ENCODE results near the gene HPS1.
A peak's percentile ranks its signal among the peaks of the same experiment; 100 is the strongest.

Gene HPS1

DNA sequence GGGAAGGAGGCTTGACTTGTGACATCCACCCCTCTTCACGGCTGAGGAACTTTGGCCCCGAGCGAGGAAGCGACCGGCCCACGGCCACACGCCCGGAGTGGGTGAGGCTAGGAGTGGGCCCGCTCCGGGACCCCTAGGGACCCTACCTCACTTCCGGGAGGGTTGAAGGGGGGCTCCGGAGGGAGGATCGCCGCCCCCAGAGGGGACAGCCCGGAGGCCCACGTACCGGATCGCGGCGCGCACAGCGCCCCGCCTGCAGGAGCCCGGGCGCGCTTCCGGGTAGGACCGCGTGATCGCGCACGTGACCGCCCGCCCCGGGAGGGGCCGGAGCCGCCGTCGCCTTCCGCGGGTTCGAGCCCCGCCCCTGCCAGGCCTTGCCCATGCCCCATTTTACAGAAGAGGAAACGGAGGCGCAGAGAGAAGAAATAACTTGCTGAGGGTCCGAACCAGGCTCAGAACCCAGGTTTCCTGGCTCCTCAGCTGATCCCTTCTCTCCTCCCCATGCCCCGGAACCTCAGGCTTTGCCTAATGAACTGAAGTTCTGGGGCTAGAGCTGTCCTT lies at the start of gene HPS1:
Gene HPS1, minus strand, starts transcription at position 275 of the 561 bp plus-strand sequence. CDS start 3,695 bp downstream, outside the sequence.
- Mint-ChIP-seq H3K27ac (peak within 1 kb of the TSS; percentile 89), H3K4me3 (peak within 1 kb of the TSS; percentile 93), H3K27me3 (peaks cover 19% of the 10 kb centered on the region), H3K9me3 (no peaks in the 10 kb centered on the region), H3K4me1 (peaks cover 39% of the 10 kb centered on the region), H3K36me3 (peaks cover 24% of the 10 kb centered on the region)
- peak; percentile 86 for DNase-seq
- CTCF ChIA-PET: interaction anchor here (1.8 kb wide), 1 partner anchor 21 kb away, joined by 4 read pairs; no protein-coding TSS in a partner anchor

DNA sequence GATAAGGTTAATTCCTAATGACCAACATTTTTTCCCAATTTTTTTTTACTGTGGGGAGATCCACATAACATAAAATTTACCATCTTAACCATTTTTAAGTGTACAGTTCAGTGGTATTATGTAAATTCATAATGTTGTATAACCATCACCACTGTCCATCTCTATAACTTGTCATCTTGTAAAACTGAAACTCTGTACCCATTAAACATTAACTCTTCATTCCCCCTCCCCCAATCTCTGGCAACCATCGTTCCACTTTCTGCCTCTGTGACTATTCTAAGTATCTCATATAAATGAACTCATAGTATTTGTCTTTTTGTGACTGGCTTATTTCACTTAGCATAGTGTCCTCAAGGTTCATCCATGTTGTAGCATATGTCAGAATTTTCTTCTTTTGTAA lies 46.0 kb upstream of the HPS1 start:
- H3K36me3 Mint-ChIP-seq: no peaks in the 10 kb centered on the region
- H3K27ac Mint-ChIP-seq: no peak overlapping the region
- DNase-seq: no peak
- H3K4me1 Mint-ChIP-seq: no peaks in the 10 kb centered on the region
- H3K27me3 Mint-ChIP-seq: peaks cover 8% of the 10 kb centered on the region
- CTCF ChIA-PET: no interaction called here
- H3K9me3 Mint-ChIP-seq: peaks cover 5% of the 10 kb centered on the region
- no peak overlapping the region for H3K4me3 Mint-ChIP-seq

DNA sequence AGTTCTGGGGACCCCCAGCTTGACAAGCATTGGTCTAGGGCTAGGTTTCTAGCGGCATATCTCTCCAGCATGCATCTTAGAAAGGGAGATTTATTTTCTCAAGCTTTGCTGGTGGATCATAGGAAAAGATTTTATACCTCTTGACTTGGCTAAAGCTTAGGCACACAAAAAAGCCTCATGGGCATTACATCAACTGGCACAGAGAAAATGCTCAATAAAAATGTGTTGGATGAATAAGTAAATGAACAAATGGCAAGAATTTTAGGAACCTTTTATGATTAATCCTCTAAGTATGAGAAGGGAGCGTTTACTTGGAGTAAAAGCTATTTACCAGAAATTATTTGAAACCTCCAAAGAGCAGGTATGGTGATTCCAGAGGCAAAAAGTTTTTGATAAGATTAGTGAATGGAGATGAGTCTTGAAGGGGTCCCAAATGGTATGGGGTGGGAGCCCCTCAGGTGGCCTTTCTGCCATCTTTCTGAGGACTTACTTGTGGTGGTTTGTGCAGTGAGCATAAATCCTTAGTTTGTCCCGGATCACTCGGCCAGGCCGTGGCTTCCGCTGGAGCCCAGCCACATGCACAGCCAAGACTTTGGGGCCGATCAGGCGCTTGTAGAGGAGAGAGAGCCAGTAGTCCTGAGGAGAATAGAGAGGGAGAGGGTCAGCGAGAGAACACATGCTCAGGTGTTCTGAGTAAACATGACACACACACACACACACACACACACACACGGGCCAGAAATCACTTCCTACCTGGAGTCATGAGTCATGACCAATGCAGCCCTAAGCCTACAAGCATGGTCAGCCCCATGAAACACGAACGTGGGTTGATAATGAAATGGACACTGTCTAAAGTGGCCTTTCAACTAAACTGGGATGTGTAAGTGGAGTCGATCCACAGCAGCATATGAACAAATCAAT lies 43.1 kb upstream of the HPS1 start:
- H3K27ac Mint-ChIP-seq: no peak overlapping the region
- peaks cover 4% of the 10 kb centered on the region for H3K27me3 Mint-ChIP-seq
- no peak for DNase-seq
- no peaks in the 10 kb centered on the region for H3K9me3 Mint-ChIP-seq
- no peaks in the 10 kb centered on the region for H3K4me1 Mint-ChIP-seq
- H3K36me3 Mint-ChIP-seq: no peaks in the 10 kb centered on the region
- H3K4me3 Mint-ChIP-seq: no peak overlapping the region
- CTCF ChIA-PET: no interaction called here

DNA sequence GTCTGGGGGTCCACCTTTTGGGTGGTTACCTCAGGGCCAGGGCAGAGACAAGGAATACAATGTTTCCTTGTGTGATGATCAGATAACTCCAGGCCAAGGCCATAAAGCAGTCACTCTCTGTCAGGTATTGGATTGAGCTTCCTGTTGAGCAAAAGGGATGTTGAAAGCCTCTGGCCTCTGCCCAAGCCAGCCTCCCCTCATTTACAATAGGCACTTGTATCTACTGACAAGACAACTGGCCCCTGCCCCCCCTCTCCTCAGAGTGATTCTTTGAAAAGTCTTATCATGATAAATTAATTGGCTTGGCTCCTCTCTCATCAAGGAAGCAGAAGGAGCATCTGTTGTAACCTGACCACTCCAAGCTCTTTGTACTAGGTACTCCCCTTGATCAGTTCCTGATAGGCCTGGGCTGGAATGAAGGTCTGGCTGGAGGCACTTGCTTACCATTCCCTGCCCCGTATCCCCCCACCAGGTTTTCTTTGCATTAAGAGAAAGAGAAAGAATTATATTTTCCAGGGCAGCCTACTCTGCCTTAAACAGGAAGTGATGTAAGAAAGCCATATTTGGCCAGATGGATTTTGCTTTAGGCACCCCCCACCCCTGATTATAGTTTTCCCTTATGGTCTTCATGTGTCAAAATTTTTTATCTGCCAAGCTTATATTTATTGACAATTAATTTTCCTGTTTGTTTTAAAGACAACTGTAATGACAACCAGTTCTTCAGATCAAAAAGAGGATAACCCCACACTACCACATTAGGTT lies 42.1 kb upstream of the HPS1 start:
- peaks cover 8% of the 10 kb centered on the region for H3K27me3 Mint-ChIP-seq
- no peaks in the 10 kb centered on the region for H3K4me1 Mint-ChIP-seq
- H3K9me3 Mint-ChIP-seq: no peaks in the 10 kb centered on the region
- H3K4me3 Mint-ChIP-seq: no peak overlapping the region
- H3K36me3 Mint-ChIP-seq: no peaks in the 10 kb centered on the region
- no peak overlapping the region for H3K27ac Mint-ChIP-seq
- no peak for DNase-seq
- CTCF ChIA-PET: no interaction called here

DNA sequence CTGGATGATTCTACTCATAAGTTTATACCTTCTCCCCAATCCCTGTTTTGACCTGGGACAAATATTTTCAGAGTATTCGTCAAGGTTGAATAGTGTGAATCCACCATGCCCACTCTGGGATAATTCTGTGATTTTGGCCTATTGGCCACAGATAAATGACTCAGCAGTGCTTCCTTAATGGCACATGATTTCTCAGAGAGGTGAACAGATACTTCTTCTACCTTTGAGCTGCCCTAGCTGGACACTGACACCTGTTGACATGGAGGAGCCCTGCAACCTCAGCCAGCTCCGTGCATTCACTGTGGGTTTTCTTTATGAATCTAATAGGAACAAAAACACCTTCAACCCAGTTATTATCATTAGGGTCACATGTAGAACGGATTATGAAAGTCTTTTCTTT lies 40.9 kb upstream of the HPS1 start:
- DNase-seq: no peak
- Mint-ChIP-seq H3K27me3 (peaks cover 8% of the 10 kb centered on the region), H3K27ac (no peak overlapping the region), H3K4me1 (peaks cover under 1% of the 10 kb centered on the region), H3K36me3 (no peaks in the 10 kb centered on the region), H3K4me3 (no peak overlapping the region), H3K9me3 (no peaks in the 10 kb centered on the region)
- CTCF ChIA-PET: interaction anchor here (1.1 kb wide), 1 partner anchor 21 kb away, joined by 3 read pairs; no protein-coding TSS in a partner anchor

DNA sequence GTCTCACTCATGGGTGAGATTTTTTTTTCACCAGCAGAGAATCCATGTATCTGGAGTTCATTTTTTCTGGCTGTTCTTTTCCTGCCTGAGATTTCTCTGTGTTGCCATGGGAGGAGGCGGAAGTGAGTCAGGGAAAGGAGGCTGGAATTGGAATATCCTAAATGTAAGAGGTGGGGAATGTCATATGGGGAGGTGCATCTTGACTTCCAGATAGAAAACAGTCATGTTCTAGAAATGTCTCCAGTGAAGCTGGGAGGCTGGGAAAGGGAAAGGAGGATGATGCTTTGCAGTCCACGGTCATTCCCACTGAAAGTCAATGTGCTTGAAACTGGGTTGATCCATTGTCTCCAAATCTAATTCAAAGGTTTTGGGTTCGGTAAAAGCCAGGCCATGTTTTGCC lies 39.7 kb upstream of the HPS1 start:
- H3K9me3 Mint-ChIP-seq: no peaks in the 10 kb centered on the region
- no peaks in the 10 kb centered on the region for H3K36me3 Mint-ChIP-seq
- no peak overlapping the region for H3K4me3 Mint-ChIP-seq
- H3K27me3 Mint-ChIP-seq: peaks cover 8% of the 10 kb centered on the region
- peaks cover 4% of the 10 kb centered on the region for H3K4me1 Mint-ChIP-seq
- DNase-seq: no peak
- no peak overlapping the region for H3K27ac Mint-ChIP-seq
- CTCF ChIA-PET: no interaction called here

DNA sequence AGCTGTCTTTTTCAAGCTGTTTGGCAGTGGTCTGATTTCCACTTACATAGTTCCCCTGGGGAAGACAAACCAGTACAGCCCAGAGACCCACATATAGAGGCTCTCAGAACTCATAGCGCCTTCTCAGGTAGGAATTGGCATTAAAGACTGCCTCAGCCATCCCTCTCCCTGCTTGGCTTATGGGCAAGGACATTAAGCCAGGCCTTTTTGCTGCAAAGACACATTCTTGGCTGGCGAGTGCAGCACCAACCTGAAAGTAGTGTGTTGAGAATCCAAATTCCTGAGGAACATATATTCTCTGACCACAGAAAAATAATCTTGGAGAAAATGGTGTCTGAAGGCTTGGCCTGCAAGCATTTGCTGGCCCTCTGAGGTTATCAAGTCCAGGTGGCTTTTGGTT lies 39.2 kb upstream of the HPS1 start:
- CTCF ChIA-PET: no interaction called here

DNA sequence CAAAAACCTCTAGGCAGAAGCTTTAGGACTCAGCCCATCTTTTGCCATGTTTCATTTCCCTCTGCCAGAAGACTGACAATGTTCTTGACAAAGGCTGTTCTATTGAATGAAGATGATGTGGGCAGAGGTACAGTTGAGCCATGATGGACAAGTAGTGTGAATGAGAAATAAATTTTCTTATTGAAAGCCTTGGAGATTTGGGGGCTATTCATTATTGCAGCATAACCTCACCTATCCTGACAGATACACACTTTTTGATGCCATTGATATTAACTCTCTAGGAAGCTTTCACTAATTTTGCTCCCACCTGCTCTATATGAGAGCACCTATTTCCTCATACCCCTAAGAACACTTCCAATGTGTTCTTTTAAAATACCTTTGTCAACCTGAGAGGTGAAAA lies 36.9 kb upstream of the HPS1 start:
- DNase-seq: no peak
- peaks cover 8% of the 10 kb centered on the region for H3K27me3 Mint-ChIP-seq
- H3K36me3 Mint-ChIP-seq: no peaks in the 10 kb centered on the region
- no peak overlapping the region for H3K4me3 Mint-ChIP-seq
- no peaks in the 10 kb centered on the region for H3K9me3 Mint-ChIP-seq
- CTCF ChIA-PET: no interaction called here
- H3K27ac Mint-ChIP-seq: no peak overlapping the region
- peaks cover 4% of the 10 kb centered on the region for H3K4me1 Mint-ChIP-seq

More for the DNA sequence above, 39.2 kb upstream of the HPS1 start:
- Mint-ChIP-seq H3K27ac (no peak overlapping the region), H3K9me3 (no peaks in the 10 kb centered on the region), H3K4me1 (peaks cover 4% of the 10 kb centered on the region), H3K36me3 (no peaks in the 10 kb centered on the region), H3K27me3 (peaks cover 8% of the 10 kb centered on the region), H3K4me3 (no peak overlapping the region)
- no peak for DNase-seq

DNA sequence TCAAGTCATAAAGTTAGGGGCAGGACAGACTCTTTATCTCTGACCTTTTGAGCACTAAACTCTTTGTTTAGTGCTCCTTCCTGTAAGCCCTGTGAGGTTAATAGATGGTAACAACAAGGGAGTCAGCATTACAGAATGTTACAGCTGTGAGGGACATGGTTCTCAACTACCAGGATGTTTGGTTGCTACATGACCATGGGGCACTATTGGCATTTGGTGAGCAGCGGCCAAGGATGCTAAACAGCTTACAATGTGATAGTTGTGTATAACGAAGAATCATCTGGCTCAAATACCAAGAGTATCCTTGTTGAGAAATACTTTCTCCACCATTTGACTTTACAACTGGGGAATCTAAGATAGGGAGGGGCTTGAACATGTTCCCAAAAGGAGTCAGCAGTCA lies 35.4 kb upstream of the HPS1 start:
- Mint-ChIP-seq H3K27me3 (peaks cover 17% of the 10 kb centered on the region), H3K4me3 (no peak overlapping the region), H3K36me3 (no peaks in the 10 kb centered on the region), H3K27ac (no peak overlapping the region), H3K4me1 (peaks cover 4% of the 10 kb centered on the region), H3K9me3 (no peaks in the 10 kb centered on the region)
- CTCF ChIA-PET: interaction anchor here (1.1 kb wide), 1 partner anchor 13 kb away, joined by 3 read pairs; no protein-coding TSS in a partner anchor
- DNase-seq: no peak

DNA sequence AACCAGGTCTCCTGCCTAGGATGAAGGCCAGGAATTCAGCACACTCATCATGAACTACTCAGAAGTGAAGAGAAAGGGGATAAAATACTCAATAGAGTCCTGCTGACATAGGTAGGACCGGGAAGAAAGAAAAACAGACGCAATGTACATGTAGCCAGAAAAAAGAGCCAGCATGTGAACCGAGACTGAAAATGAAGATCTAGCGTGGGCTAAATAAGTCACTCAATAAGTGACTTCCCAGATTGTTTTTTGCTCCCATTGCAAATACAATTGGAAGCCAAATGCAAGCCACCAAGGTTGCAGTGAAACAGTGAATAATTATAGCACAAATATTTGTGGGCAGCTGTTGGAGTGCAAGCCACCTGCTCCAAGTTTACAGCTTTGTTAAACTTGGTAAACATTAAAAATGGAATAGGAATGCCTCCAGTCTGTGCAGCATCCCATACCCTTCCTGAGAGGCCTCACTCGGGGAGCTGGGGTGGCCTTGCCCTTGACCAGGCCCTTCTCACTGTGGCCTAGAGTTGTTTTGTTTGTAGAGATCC lies 34.7 kb upstream of the HPS1 start:
- CTCF ChIA-PET: interaction anchor here (1.1 kb wide), 1 partner anchor 12 kb away, joined by 3 read pairs; no protein-coding TSS in a partner anchor
- H3K27ac Mint-ChIP-seq: no peak overlapping the region

DNA sequence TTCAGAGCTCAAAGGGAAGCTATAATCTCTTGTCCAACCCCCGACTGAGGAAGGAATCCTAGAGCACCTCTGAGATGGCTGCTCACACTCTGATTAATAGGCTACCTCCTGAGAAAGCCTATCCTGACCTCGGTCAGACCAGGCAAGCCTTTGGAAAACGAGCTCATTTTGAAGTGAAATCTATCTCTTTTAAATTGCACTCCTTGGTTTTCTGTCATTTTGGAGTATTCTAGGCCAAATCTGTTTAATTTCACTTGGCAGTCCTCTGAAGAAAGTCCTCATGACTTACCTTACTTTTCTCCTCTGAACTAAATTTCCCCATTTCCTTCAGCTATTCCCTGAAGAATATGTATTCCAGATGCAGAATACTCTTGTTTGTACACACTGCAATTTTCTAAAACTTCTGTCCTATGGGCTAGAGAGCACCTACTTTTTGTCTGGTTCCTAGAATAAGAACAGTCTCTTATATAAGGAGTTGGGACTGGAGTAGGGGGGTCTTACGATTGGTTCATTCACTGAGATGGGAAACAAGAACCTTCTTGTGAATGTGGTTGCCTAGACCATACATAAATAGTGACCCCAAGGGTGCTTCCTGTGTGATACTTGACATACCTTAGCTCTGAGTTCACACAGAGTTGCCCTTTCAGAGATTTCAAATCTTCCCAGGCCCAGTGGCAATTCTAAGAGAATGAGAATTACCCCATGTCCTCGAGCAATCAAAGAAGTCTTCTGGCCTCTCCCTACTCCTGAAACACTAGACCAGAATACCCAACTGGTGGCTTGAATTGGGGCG lies 31.9 kb upstream of the HPS1 start:
- no peaks in the 10 kb centered on the region for H3K36me3 Mint-ChIP-seq
- no peak overlapping the region for H3K4me3 Mint-ChIP-seq
- no peak for DNase-seq
- H3K4me1 Mint-ChIP-seq: peaks cover 4% of the 10 kb centered on the region
- CTCF ChIA-PET: interaction anchor here (2.4 kb wide), 1 partner anchor 11 kb away, joined by 6 read pairs; no protein-coding TSS in a partner anchor
- peaks cover 9% of the 10 kb centered on the region for H3K27me3 Mint-ChIP-seq
- H3K9me3 Mint-ChIP-seq: no peaks in the 10 kb centered on the region
- H3K27ac Mint-ChIP-seq: no peak overlapping the region

More for the DNA sequence above, 34.7 kb upstream of the HPS1 start:
- DNase-seq: no peak
- Mint-ChIP-seq H3K4me3 (no peak overlapping the region), H3K4me1 (peaks cover 4% of the 10 kb centered on the region), H3K9me3 (no peaks in the 10 kb centered on the region), H3K27me3 (peaks cover 17% of the 10 kb centered on the region), H3K36me3 (no peaks in the 10 kb centered on the region)

DNA sequence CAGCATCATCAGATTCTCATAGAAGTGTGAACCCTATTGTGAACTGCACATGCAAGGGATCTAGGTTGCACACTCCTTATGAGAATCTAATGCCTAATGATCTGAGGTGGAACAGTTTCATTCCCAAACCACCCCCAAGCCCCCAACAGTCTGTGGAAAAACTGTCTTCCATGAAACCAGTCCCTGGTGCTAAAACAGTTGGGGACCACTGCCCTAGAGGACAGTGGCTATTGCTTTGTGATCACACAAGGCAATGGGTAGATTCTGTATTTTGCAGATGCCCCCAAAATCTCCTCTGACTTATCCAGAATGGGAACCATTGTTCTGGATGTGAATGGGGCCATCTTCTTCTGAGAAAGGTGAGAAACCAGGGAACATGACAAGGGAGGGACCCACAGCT lies 31.1 kb upstream of the HPS1 start:
- Mint-ChIP-seq H3K27ac (no peak overlapping the region), H3K27me3 (peaks cover 13% of the 10 kb centered on the region), H3K4me3 (no peak overlapping the region), H3K36me3 (no peaks in the 10 kb centered on the region), H3K9me3 (no peaks in the 10 kb centered on the region), H3K4me1 (peaks cover 4% of the 10 kb centered on the region)
- DNase-seq: no peak
- CTCF ChIA-PET: interaction anchor here (2.4 kb wide), 1 partner anchor 10 kb away, joined by 6 read pairs; no protein-coding TSS in a partner anchor

DNA sequence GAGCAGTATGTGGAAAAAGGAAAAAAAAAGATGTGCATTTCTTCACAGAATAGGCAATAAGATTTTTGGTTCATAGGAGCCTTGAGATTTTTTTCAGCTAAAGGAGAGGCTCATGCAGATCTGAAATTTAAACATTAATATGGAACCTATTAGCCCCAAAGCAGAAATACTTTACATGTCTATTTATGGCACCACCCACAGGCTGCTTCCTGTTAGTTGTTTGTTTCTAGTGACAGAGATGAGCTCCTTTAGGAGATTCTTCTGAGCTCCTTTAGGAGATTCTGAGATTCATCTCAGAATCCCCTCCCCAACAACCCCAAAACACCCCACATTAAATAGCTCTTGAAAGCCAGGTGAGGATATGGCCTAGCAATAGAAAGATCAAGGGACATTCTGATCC lies 27.9 kb upstream of the HPS1 start:
- DNase-seq: no peak
- H3K9me3 Mint-ChIP-seq: no peaks in the 10 kb centered on the region
- H3K4me1 Mint-ChIP-seq: no peaks in the 10 kb centered on the region
- H3K36me3 Mint-ChIP-seq: no peaks in the 10 kb centered on the region
- CTCF ChIA-PET: no interaction called here
- no peak overlapping the region for H3K4me3 Mint-ChIP-seq
- H3K27me3 Mint-ChIP-seq: peaks cover 37% of the 10 kb centered on the region
- no peak overlapping the region for H3K27ac Mint-ChIP-seq
